H9 (cell line): ENCODE results near the gene TFB1M. TPM values are rescaled to one million over a fixed set of nuclear protein-coding genes. Genes with fewer than 3 reads are reported as not detected.

ENCODE experiments used
- DNase-seq: peaks from one replicate; pipeline ENCODE4 v3.0.0-alpha.2; 2017
- H2AFZ ChIP-seq: one replicate; pipeline ENCODE4 v1.6.1; 2013; ENCODE audit warnings: mild to moderate bottlenecking, low read length, control low read depth, moderate library complexity
- H2AK5ac ChIP-seq: 2 replicates; pipeline ENCODE4 v1.6.1; 2013; ENCODE audit warnings: low read length, control low read depth, mixed read lengths; ENCODE audit not compliant: insufficient read length
- H2BK120ac ChIP-seq: one replicate; pipeline ENCODE4 v1.6.1; 2013; ENCODE audit warnings: low read depth, mild to moderate bottlenecking, low read length, control low read depth, inconsistent platforms; ENCODE audit not compliant: poor library complexity, severe bottlenecking
- H2BK12ac ChIP-seq: 2 replicates; pipeline ENCODE4 v1.6.1; 2013; ENCODE audit warnings: low read length, control low read depth, mixed read lengths, low read depth; ENCODE audit not compliant: insufficient read length
- H2BK15ac ChIP-seq: 2 replicates; pipeline ENCODE4 v1.6.1; 2013; ENCODE audit warnings: low read depth, low read length, control low read depth
- H2BK20ac ChIP-seq: one replicate; pipeline ENCODE4 v1.6.1; 2013; ENCODE audit warnings: low read depth, mild to moderate bottlenecking, low read length, control low read depth, inconsistent platforms; ENCODE audit not compliant: poor library complexity, severe bottlenecking
- H2BK5ac ChIP-seq: 2 replicates; pipeline ENCODE4 v1.6.1; 2013; ENCODE audit warnings: low read length, control low read depth, mixed read lengths; ENCODE audit not compliant: insufficient read length
- H3K14ac ChIP-seq: 2 replicates; pipeline ENCODE4 v1.6.1; 2013; ENCODE audit warnings: low read length, control low read depth; ENCODE audit not compliant: insufficient read depth
- H3K18ac ChIP-seq: 2 replicates; pipeline ENCODE4 v1.6.1; 2013; ENCODE audit warnings: low read depth, mild to moderate bottlenecking, mixed read lengths, low read length, control low read depth; ENCODE audit not compliant: insufficient read length
- H3K23ac ChIP-seq: 2 replicates; pipeline ENCODE4 v1.6.1; 2013; ENCODE audit warnings: low read length, control low read depth, mixed read lengths, low read depth; ENCODE audit not compliant: insufficient read length
- H3K23me2 ChIP-seq: 2 replicates; pipeline ENCODE4 v1.6.1; 2013; ENCODE audit warnings: low read depth, mild to moderate bottlenecking, mixed read lengths, low read length, control low read depth; ENCODE audit not compliant: insufficient read length, poor library complexity, severe bottlenecking
- H3K27ac ChIP-seq: 2 replicates; pipeline ENCODE4 v1.5.1; 2013; ENCODE audit warnings: low read length, control low read depth, mixed read lengths, low read depth; ENCODE audit not compliant: insufficient read length
- H3K27me3 ChIP-seq: 2 replicates; pipeline ENCODE4 v1.6.1; 2013; ENCODE audit warnings: low read length, control low read depth, inconsistent platforms; ENCODE audit not compliant: insufficient read depth
- H3K4ac ChIP-seq: 2 replicates; pipeline ENCODE4 v1.6.1; 2013; ENCODE audit warnings: low read depth, mild to moderate bottlenecking, control low read depth, inconsistent platforms, low read length, moderate library complexity
- H3K4me1 ChIP-seq: 2 replicates; pipeline ENCODE4 v1.6.1; 2013; ENCODE audit warnings: low read length, control low read depth, inconsistent platforms; ENCODE audit not compliant: insufficient read depth
- H3K4me2 ChIP-seq: 2 replicates; pipeline ENCODE4 v1.6.1; 2013; ENCODE audit warnings: low read length, control low read depth, mixed read lengths; ENCODE audit not compliant: insufficient read length, insufficient read depth
- H3K56ac ChIP-seq: 2 replicates; pipeline ENCODE4 v1.6.1; 2013; ENCODE audit warnings: low read depth, mild to moderate bottlenecking, mixed read lengths, low read length, control low read depth; ENCODE audit not compliant: insufficient read length
- H3K79me1 ChIP-seq: 2 replicates; pipeline ENCODE4 v1.6.1; 2013; ENCODE audit warnings: low read depth, mild to moderate bottlenecking, moderate library complexity, low read length, control low read depth, inconsistent platforms; ENCODE audit not compliant: insufficient read depth, poor library complexity, severe bottlenecking
- H3K79me2 ChIP-seq: 2 replicates; pipeline ENCODE4 v1.6.1; 2013; ENCODE audit warnings: low read length, control low read depth, inconsistent platforms; ENCODE audit not compliant: insufficient read depth
- H3K9ac ChIP-seq: 2 replicates; pipeline ENCODE4 v1.6.1; 2013; ENCODE audit warnings: low read length, control low read depth, mixed read lengths; ENCODE audit not compliant: insufficient read length; ENCODE audit errors: extremely low read depth
- H3K9me3 ChIP-seq: one replicate; pipeline ENCODE4 v1.6.1; 2013; ENCODE audit warnings: low read depth, low read length, inconsistent platforms; ENCODE audit not compliant: control insufficient read depth
- H3T11ph ChIP-seq: one replicate; pipeline ENCODE4 v1.6.1; 2013; ENCODE audit warnings: mild to moderate bottlenecking, low read length, control low read depth, inconsistent platforms
- H4K20me1 ChIP-seq: one replicate; pipeline ENCODE4 v1.6.1; 2013; ENCODE audit not compliant: control insufficient read depth, insufficient read length, insufficient read depth
- H4K5ac ChIP-seq: 2 replicates; pipeline ENCODE4 v1.6.1; 2013; ENCODE audit warnings: low read depth, mild to moderate bottlenecking, mixed read lengths, low read length, control low read depth; ENCODE audit not compliant: insufficient read length
- H4K8ac ChIP-seq: replicated peaks from 2 replicates; pipeline ENCODE4 v1.6.1; 2013; ENCODE audit warnings: low read length, control low read depth, mixed read lengths, low read depth; ENCODE audit not compliant: insufficient read length
- H4K91ac ChIP-seq: 2 replicates; pipeline ENCODE4 v1.6.1; 2013; ENCODE audit warnings: low read depth, mild to moderate bottlenecking, moderate library complexity, mixed read lengths, low read length, control low read depth; ENCODE audit not compliant: insufficient read length
- H3K27ac Mint-ChIP-seq, 3 experiments: 2 replicates in 2 of 3; 3 replicates in 1 of 3; pipeline ENCODE4 v1.8.0; 2020 to 2021; ENCODE audit warnings: mixed read lengths in 3 of 3, mild to moderate bottlenecking in 1 of 3, moderate library complexity in 1 of 3
- H3K27me3 Mint-ChIP-seq: 2 replicates; pipeline ENCODE4 v1.8.0; 2021; ENCODE audit warnings: low read depth, mild to moderate bottlenecking, moderate library complexity, mixed read lengths
- H3K36me3 Mint-ChIP-seq, 3 experiments: 2 replicates in 2 of 3; 3 replicates in 1 of 3; pipeline ENCODE4 v1.8.0; 2020 to 2021; ENCODE audit warnings: low read depth in 3 of 3, mixed read lengths in 3 of 3; ENCODE audit not compliant: insufficient read depth in 1 of 3
- H3K4me1 Mint-ChIP-seq, 2 experiments: 2 replicates each; pipeline ENCODE4 v1.8.0; 2020; ENCODE audit warnings: mixed read lengths in 2 of 2
- H3K4me3 Mint-ChIP-seq, 2 experiments: 2 replicates in 1 of 2; 3 replicates in 1 of 2; pipeline ENCODE4 v1.8.0; 2020 to 2021; ENCODE audit warnings: mild to moderate bottlenecking in 2 of 2, mixed read lengths in 2 of 2, moderate library complexity in 1 of 2
- H3K9me3 Mint-ChIP-seq, 2 experiments: 2 replicates in 1 of 2; 3 replicates in 1 of 2; pipeline ENCODE4 v1.8.0; 2020; ENCODE audit warnings: mild to moderate bottlenecking in 2 of 2, mixed read lengths in 2 of 2, moderate library complexity in 1 of 2
- WGBS: extraction: QIAGEN DNeasy Blood & Tissue Kit; methylation state at CpG from one replicate; pipeline ENCODE4 v1.1.7; 2013; ENCODE audit warnings: missing lambda C conversion rate, low lambda C conversion rate, mixed read lengths; ENCODE audit not compliant: insufficient read length; ENCODE audit errors: extremely low coverage; 5-methylcytosine and 5-hydroxymethylcytosine counted together
- total RNA-seq: library from RNA; stranded (reverse); gene quantifications from 2 replicates; pipeline ENCODE4 v1.2.1, GENCODE V29; 2021
- TF ChIP-seq, protein P1 (sequence below): fragments of 200-600 bp; sonication (generic); conservative IDR thresholded peaks from 3 replicates; pipeline ENCODE4 v1.8.0; 2021; ENCODE audit warnings: antibody characterized with exemption, mild to moderate bottlenecking

TFB1M gene
- total RNA-seq, 1 experiment from 2014 or later = 28.6 TPM

DNA sequence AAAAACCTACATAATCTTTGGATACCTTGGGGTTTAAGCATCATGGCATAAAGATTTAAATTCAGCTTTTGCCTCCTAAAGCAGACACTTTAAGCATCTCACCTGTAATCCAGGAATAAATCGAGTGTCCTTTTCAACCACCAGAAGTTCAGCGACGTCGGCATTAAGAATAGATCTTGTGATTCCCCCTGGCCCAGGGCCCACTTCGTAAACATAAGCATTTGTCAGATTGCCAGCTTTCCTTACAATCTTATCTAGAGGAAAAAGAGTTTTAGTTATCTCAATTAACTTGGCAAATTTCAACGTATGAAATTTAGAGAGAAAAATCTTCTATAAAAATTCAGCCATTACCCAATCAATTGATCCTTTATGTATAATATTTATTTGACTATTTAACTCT is 3.2 kb downstream of the TFB1M start:
- Mint-ChIP-seq H3K27ac (no peak overlapping the region; a peak in 1 of 7 replicates), H3K4me1 (peaks cover 8 to 15% of the 10 kb centered on the region in 2 experiments), H3K36me3 (peaks cover 15 to 47% (median 42%) of the 10 kb centered on the region in 3 experiments), H3K4me3 (no peak overlapping the region), H3K9me3 (no peaks in the 10 kb centered on the region), H3K27me3 (no peaks in the 10 kb centered on the region)
- H3K79me1 ChIP-seq = no peaks in the 10 kb centered on the region
- no peak overlapping the region for H4K91ac ChIP-seq
- H2BK120ac ChIP-seq = no peak overlapping the region
- H2BK12ac ChIP-seq = no peak overlapping the region
- no peaks in the 10 kb centered on the region for H3K27me3 ChIP-seq
- no peak overlapping the region for H3K4ac ChIP-seq
- H3K9ac ChIP-seq = no peak overlapping the region
- TF ChIP-seq, protein P1, sequence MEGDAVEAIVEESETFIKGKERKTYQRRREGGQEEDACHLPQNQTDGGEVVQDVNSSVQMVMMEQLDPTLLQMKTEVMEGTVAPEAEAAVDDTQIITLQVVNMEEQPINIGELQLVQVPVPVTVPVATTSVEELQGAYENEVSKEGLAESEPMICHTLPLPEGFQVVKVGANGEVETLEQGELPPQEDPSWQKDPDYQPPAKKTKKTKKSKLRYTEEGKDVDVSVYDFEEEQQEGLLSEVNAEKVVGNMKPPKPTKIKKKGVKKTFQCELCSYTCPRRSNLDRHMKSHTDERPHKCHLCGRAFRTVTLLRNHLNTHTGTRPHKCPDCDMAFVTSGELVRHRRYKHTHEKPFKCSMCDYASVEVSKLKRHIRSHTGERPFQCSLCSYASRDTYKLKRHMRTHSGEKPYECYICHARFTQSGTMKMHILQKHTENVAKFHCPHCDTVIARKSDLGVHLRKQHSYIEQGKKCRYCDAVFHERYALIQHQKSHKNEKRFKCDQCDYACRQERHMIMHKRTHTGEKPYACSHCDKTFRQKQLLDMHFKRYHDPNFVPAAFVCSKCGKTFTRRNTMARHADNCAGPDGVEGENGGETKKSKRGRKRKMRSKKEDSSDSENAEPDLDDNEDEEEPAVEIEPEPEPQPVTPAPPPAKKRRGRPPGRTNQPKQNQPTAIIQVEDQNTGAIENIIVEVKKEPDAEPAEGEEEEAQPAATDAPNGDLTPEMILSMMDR = no peak
- no peak overlapping the region for H4K5ac ChIP-seq
- H3K14ac ChIP-seq = no peak overlapping the region
- no peak overlapping the region for H2BK5ac ChIP-seq
- H3K23ac ChIP-seq = no peak overlapping the region
- H3K56ac ChIP-seq = no peak overlapping the region
- DNase-seq = no peak
- WGBS = no CpG with 5 or more reads among the region's 6 CpGs
- H2AK5ac ChIP-seq = no peak overlapping the region
- H3K18ac ChIP-seq = no peak overlapping the region
- no peak overlapping the region for H3T11ph ChIP-seq
- H3K27ac ChIP-seq = no peak overlapping the region
- no peak overlapping the region for H4K8ac ChIP-seq
- H3K4me1 ChIP-seq = no peaks in the 10 kb centered on the region
- no peak overlapping the region for H2BK20ac ChIP-seq
- H2BK15ac ChIP-seq = no peak overlapping the region
- no peak overlapping the region for H3K4me2 ChIP-seq
- H3K9me3 ChIP-seq = no peaks in the 10 kb centered on the region
- no peak overlapping the region for H2AFZ ChIP-seq
- no peaks in the 10 kb centered on the region for H3K79me2 ChIP-seq
- peaks cover 2% of the 10 kb centered on the region for H3K23me2 ChIP-seq
- H4K20me1 ChIP-seq = no peaks in the 10 kb centered on the region
